Germinal center (tissue), 1 donor: Measurements from ENCODE around the gene RAB9A.

Source experiments
- DNase-seq: peaks from one replicate; pipeline ENCODE4 v3.0.0; 2012; ENCODE audit warnings: mixed read lengths, low spot score

The RAB9A gene

DNA sequence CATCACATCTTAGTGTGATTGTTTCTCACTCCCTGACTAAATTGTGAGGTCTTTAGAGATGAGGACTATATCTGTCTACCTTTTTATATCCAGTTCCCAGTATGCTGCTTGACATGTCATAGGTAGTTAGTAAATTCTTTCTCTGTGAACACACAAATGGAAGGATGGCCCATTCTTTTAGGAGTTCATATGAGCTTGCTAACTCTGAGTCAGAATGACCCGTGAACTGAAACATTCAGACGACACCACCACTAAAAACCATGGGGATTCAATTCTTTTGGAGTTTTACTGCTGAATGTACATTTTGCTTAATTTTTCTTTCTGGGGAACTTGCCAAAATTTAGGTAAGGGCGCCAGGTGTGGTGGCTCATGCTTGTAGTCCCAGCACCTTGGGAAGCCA is 59.6 kb downstream of the RAB9A start:
- no peak for DNase-seq

GRCh38 chrX:13750204-13750603 is 61.3 kb downstream of the RAB9A start:
- DNase-seq: no peak

GRCh38 chrX:13750812-13751211 is 61.9 kb downstream of the RAB9A start:
- no peak for DNase-seq

GRCh38 chrX:13752141-13752540 is 63.2 kb downstream of the RAB9A start:
- no peak for DNase-seq

DNA sequence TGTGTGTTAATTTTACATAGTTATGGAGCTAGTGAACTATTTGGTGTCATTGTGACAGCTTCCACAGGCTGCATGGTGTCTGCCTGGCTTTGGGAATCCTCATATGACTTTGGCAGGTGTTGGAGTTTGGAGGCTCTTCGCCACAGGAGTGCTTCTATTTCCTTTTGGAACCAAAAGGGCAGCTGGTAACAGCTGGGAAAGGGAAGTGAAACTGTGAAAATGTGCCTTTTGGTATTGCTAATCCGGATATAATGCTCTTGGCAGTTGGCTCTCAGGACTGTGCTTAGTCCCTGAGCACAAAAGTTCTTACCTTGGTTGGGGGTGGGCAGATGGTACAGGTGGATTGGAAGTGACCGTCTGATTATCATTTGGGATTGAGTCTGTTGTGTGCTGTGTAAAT is 63.7 kb downstream of the RAB9A start:
- DNase-seq: peak; percentile 14

DNA sequence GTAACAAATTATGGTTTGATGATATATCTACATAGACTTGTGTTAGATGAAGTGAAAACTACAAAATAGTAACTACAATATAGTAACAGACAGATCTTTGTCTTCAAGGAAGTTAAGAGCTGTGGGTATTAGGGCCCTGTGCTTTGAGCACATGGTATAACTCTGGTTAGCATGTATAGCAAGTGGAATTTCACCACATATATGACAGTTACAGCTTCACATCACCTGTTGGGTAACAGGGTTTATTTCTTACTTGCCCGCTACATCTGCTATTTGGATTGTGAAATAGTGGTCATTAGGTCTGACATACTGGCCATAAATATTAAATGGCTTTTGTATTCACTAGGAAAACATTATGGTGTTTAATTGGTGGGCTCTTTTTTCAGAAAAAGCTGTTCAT is 65.8 kb downstream of the RAB9A start:
- DNase-seq: no peak

- no peak for DNase-seq
These were observed 66.3 kb downstream of the RAB9A start for GRCh38 chrX:13755254-13755653.

DNA sequence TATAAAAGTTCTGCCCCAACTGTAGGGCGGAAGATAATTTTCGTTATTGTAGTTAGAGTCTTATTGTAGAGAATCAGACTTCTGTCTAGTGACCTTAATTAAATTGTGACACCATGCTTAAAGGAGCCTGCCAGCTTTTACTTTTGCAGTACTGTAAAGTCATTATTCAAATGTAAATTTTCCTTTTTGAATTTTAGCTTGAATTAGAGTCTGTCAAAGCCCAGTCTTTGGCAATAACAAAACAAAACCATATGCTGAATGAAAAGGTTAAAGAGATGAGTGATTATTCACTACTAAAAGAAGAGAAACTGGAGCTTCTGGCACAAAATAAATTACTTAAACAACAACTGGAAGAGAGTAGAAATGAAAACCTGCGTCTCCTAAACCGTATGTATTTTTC is 67.5 kb downstream of the RAB9A start:
- DNase-seq: no peak

DNA sequence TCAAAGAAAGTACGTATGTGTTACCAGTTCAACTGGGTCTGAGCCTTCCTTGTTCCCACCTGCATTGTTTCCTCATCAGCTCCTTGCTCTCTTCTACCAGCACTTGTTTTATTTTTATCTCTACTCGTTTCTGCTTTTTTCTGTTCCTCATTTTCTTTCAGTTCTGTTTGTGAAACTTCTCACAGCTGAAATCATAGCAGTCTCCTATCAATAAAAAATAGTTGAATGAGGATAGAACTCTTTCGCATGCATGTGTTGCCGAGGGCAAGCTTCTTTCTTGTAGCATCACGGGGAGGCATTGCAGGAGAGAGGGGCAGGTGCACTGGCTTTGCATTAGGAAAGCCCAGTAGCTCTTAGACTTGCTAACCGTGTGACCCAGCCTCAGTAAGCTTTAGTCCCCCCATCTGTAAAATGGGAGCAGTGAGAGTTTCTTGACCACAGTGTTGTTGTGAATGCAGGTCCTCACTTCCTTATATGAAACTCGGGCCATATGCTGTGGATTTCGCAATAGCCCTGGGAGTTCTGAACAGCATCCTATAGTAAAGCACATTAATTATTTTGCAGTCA is 70.3 kb downstream of the RAB9A start:
- peak; percentile 46 for DNase-seq
